Adrenal gland (tissue), 5 donors: Measurements from ENCODE around the gene IQSEC1.

Experiments used
- CTCF ChIP-seq, 6 experiments: fragments of 450-650 bp in 4 of 6; fragments of 200-600 bp in 2 of 6; sonication (generic) in 1 of 6; IDR thresholded peaks; 1 replicate in 5 of 6; 2 replicates in 1 of 6; pipeline versions ENCODE4 v1.5.1 to v1.8.0; 2016 to 2021; ENCODE audit warnings: antibody characterized with exemption in 6 of 6, mild to moderate bottlenecking in 2 of 6, moderate library complexity in 1 of 6
- POLR2A ChIP-seq, 2 donors: fragments of 450-650 bp; IDR thresholded peaks; one replicate each; pipeline ENCODE4 v1.6.1; 2017; ENCODE audit warnings: antibody characterized with exemption in 2 of 2, mild to moderate bottlenecking in 2 of 2, moderate library complexity in 1 of 2
- donor health status: DM: no; HTN: no; CAD: no.

GRCh38 chr3:12932347-12932746 is 140.9 kb downstream of the IQSEC1 start:
- TF ChIP-seq CTCF (IDR thresholded peaks at IDR 0.05) (no peak), POLR2A (IDR thresholded peaks at IDR 0.05) (no peak)
